Ovary (tissue), 9 donors: ENCODE measurements around the gene C15orf62. TPM values are rescaled to one million over a fixed set of nuclear protein-coding genes. Genes with fewer than 3 reads are reported as not detected.

Experiments used
- DNase-seq, 5 donors: peaks; one replicate each; pipeline ENCODE4 v3.0.0-alpha.2; 2019 to 2020
- H3K27ac ChIP-seq, 2 donors: fragments of 200-600 bp; one replicate each; pipeline versions ENCODE4 v1.5.1 to v1.8.0; 2019 to 2022
- H3K27me3 ChIP-seq: fragments of 200-600 bp; one replicate; pipeline ENCODE4 v1.8.0; 2022
- H3K36me3 ChIP-seq: fragments of 200-600 bp; sonication (generic); one replicate; pipeline ENCODE4 v1.5.1; 2019
- H3K4me1 ChIP-seq: one replicate; pipeline ENCODE4 v1.8.1; 2013; ENCODE audit warnings: mild to moderate bottlenecking, moderate library complexity; ENCODE audit not compliant: insufficient read depth
- H3K4me3 ChIP-seq: fragments of 200-600 bp; sonication (generic); one replicate; pipeline ENCODE4 v1.5.1; 2017
- H3K9me3 ChIP-seq, 2 donors: fragments of 200-600 bp in 1 of 2; sonication (generic) in 1 of 2; one replicate each; pipeline versions ENCODE4 v1.5.1 to v1.8.1; 2013 to 2019; ENCODE audit warnings: mild to moderate bottlenecking in 1 of 2, moderate library complexity in 1 of 2
- EP300 ChIP-seq: sonication (generic); formaldehyde crosslinking; IDR thresholded peaks from one replicate; pipeline ENCODE4 v1.6.1; 2017; ENCODE audit warnings: antibody characterized with exemption
- POLR2A ChIP-seq: fragments of 450-650 bp; IDR thresholded peaks from one replicate; pipeline ENCODE4 v1.6.1; 2017; ENCODE audit warnings: antibody characterized with exemption, mild to moderate bottlenecking, moderate library complexity
- WGBS, 3 donors: extraction: QIAGEN DNeasy Blood & Tissue Kit in 1 of 3; methylation state at CpG; one replicate each; pipeline versions ENCODE4 v1.1.5 to v1.1.7; 2013 to 2017; 5-methylcytosine and 5-hydroxymethylcytosine counted together
- intact Hi-C, 4 donors: fragments of 100-400 bp; cut with DNase I; formaldehyde crosslinking; loops; one replicate each; pipeline versions ENCODE4 v1.11.0 to v1.15.1; 2022 to 2023
- polyA plus RNA-seq, 2 donors: library from polyadenylated mRNA; stranded (reverse); fragments of 200-250 nt in 1 of 2; fragments of 350-450 nt in 1 of 2; fragmentation: Illumina TruSeq in 1 of 2; extraction: RNeasy Lipid Tissue Mini Kit (QIAGEN cat#74804) in 1 of 2; gene quantifications; one replicate each; pipeline ENCODE4 v1.2.3, GENCODE V29; 2013 to 2014
- total RNA-seq, 7 donors: library from RNA; depleted of rRNA in 2 of 7; stranded (reverse); fragments of >200 nt in 2 of 7; fragmentation: NEBNext Ultra II Directional in 3 of 7; extraction: Animal tissue kit (Norgen Biotek cat#: 25700) in 3 of 7; gene quantifications; one replicate each; pipeline versions ENCODE4 v1.1.0 to v1.2.4, GENCODE V29; 2016 to 2023
- TF ChIP-seq, protein P1 (sequence below), 3 donors: fragments of 450-650 bp in 2 of 3; fragments of 200-600 bp in 1 of 3; IDR thresholded peaks; one replicate each; pipeline versions ENCODE4 v1.5.1 to v1.8.0; 2016 to 2022; ENCODE audit warnings: antibody characterized with exemption in 3 of 3, mild to moderate bottlenecking in 1 of 3
- donor health status: DM: no; HTN: no; CAD: no; lungs with moderate emphysema.
- donor health status: DM: no; HTN: no; CAD: no.
- donor health status: Bipolar disorder and iron deficiency.
- donor health status: DM: yes; HTN: yes; CAD: no.
- donor health status: DM: no; HTN: no; CAD: no.
- donor health status: DM: yes; HTN: yes; CAD: no.

The C15orf62 gene
- total and polyA plus RNA-seq, 9 donors: 0.33 to 1.2 (median 0.67) TPM

DNA sequence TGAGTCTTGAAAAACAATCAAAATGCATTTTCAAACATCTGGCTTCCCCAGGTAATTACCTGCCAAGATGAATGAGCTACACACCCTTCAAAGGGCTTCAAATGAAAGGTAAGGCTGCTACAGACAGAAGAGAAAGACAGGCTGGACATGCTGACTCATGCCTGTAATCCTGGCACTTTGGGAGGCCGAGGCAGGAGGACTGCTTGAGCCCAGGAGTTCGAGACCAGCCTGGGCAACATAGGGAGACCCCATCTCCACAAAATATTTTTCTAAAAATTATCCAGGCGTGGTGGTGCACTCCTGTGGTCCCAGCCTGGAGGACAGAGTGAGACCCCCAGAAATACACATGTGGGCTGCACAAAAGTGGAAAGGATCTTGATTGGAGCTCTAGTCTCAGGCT is 22.6 kb downstream of the C15orf62 start:
- 98 to 100% (median 99%) methylated on average over 3 of the region's 3 CpGs for WGBS, 3 donors
- intact Hi-C loops: no loop called here
- no peak for DNase-seq
- Histone ChIP-seq H3K4me1 (peaks cover 10% of the 10 kb centered on the region), H3K4me3 (no peak overlapping the region), H3K27ac (no peak overlapping the region), H3K9me3 (no peaks in the 10 kb centered on the region), H3K36me3 (no peaks in the 10 kb centered on the region), H3K27me3 (no peaks in the 10 kb centered on the region)
- TF ChIP-seq POLR2A (no peak), EP300 (no peak)
- TF ChIP-seq, protein P1, sequence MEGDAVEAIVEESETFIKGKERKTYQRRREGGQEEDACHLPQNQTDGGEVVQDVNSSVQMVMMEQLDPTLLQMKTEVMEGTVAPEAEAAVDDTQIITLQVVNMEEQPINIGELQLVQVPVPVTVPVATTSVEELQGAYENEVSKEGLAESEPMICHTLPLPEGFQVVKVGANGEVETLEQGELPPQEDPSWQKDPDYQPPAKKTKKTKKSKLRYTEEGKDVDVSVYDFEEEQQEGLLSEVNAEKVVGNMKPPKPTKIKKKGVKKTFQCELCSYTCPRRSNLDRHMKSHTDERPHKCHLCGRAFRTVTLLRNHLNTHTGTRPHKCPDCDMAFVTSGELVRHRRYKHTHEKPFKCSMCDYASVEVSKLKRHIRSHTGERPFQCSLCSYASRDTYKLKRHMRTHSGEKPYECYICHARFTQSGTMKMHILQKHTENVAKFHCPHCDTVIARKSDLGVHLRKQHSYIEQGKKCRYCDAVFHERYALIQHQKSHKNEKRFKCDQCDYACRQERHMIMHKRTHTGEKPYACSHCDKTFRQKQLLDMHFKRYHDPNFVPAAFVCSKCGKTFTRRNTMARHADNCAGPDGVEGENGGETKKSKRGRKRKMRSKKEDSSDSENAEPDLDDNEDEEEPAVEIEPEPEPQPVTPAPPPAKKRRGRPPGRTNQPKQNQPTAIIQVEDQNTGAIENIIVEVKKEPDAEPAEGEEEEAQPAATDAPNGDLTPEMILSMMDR (IDR thresholded peaks at IDR 0.05): no peak

DNA sequence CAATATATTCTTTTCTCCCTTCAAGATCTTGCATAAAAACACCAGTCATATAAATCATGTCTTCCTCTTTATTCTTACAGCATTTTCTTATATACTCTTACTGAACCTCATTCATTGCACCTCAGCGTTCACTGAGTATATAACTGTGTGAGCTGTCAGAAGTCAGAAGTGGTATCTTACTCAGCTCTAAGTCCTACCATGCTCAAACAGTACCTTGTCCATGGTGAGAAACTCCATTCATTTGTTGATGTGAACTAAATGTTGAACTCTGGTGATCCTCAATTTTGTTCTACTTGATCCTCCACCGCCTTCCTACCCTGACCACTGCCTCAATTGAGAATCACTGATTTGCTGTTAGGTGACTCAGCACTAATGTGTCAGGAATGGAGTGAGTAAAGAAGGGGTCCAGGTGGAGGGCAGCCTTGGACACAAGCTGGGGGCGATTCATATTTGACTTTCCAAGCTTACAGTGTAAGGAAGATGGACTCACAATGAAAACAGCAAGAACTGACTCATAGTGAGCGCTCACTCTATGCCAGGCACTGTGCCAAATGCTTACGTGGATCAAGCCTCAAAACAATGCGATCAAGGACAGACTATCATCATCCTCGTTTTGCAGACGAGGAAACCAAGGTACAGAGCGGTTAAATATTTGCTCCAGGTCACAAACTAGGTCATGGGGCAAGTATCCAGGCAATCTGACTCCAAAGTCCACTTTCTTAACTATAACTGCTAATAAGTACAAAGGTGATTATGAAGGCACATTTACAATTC is 23.6 kb downstream of the C15orf62 start:
- WGBS, 3 donors: 45 to 56% (median 52%) methylated on average over 9 of the region's 9 CpGs
- intact Hi-C loops: loop anchor here in 1 of 4 donors (1.0 kb wide), 1 partner anchor 12 kb away; no protein-coding TSS in a partner anchor
- Histone ChIP-seq H3K4me1 (peaks cover 5% of the 10 kb centered on the region), H3K9me3 (no peaks in the 10 kb centered on the region), H3K27me3 (no peaks in the 10 kb centered on the region), H3K36me3 (no peaks in the 10 kb centered on the region), H3K4me3 (no peak overlapping the region), H3K27ac (no peak overlapping the region)
- DNase-seq: peak in 4 of 5 donors; percentile 48 to 62 (median 52)
- TF ChIP-seq EP300: no peak
- no peak for TF ChIP-seq POLR2A
- TF ChIP-seq, protein P1 (IDR thresholded peaks at IDR 0.05): no peak

DNA sequence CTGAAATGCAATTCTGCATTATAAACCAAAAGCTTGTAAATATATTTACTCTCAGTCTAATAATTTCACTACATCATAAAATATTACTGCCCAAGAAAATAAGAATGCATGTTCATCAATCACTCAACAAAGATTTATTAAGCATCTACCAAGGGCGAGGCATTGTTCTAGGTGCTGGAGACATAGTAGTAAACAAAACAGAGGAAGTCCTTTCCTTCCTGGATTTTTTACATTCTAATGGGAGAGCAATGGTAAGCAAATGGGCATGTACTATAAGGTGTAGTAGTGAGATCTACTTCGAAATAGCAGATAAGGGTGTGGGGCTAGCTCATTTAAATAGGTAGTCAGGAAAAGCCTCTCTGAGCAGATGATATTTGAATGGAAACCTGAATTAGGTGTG is 26.3 kb downstream of the C15orf62 start:
- TF ChIP-seq POLR2A (no peak), EP300 (no peak)
- TF ChIP-seq, protein P1 (IDR thresholded peaks at IDR 0.05): no peak
- no peaks in the 10 kb centered on the region for H3K36me3 ChIP-seq
- H3K4me3 ChIP-seq: no peak overlapping the region
- no peak for DNase-seq
- no peaks in the 10 kb centered on the region for H3K4me1 ChIP-seq
- no peaks in the 10 kb centered on the region for H3K9me3 ChIP-seq
- H3K27ac ChIP-seq: no peak overlapping the region
- no peaks in the 10 kb centered on the region for H3K27me3 ChIP-seq
- WGBS, 3 donors: 78 to 82% (median 78%) methylated on average over 2 of the region's 2 CpGs
- intact Hi-C loops: no loop called here

DNA sequence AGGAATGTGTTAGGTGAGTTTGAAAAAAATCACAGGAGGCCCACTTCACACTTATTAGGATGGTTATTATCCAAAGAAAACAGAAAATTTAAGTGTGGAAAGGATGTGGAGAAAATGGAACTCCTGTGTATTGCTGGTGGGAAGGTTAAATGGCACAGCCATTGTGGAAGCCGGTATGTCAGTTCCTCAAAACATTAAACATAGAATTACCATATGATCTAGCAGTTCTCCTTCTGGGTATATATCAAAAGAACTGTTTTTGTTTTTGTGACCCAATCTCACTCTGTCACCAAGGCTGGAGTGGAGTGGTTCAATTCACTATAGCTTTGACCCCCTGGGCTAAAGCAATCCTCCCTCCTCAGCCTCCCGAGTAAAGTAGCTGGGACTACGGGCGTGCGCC is 26.7 kb downstream of the C15orf62 start:
- intact Hi-C loops: no loop called here
- no peak overlapping the region for H3K27ac ChIP-seq
- no peaks in the 10 kb centered on the region for H3K4me1 ChIP-seq
- no peaks in the 10 kb centered on the region for H3K36me3 ChIP-seq
- H3K9me3 ChIP-seq: no peaks in the 10 kb centered on the region
- H3K4me3 ChIP-seq: no peak overlapping the region
- DNase-seq: no peak
- no peaks in the 10 kb centered on the region for H3K27me3 ChIP-seq
- TF ChIP-seq, protein P1 (IDR thresholded peaks at IDR 0.05): no peak
- TF ChIP-seq POLR2A: no peak
- no peak for TF ChIP-seq EP300
- WGBS, 3 donors: 93 to 95% (median 94%) methylated on average over 5 of the region's 5 CpGs
